HG02642 (cell line): Measurements from ENCODE around the gene ERICH4.
"Not testable (repeated sequence)": the region's sequence is repeated elsewhere in the genome, so short reads cannot be mapped to it uniquely, and the experiment has no call there.

Experiments
- ATAC-seq: cut with Tn5 transposase; IDR thresholded peaks from one replicate; pipeline ENCODE4 v1.9.1; 2021; ENCODE audit warnings: mild to moderate bottlenecking; ENCODE audit not compliant: unreplicated experiment, poor library complexity

The ERICH4 gene

DNA sequence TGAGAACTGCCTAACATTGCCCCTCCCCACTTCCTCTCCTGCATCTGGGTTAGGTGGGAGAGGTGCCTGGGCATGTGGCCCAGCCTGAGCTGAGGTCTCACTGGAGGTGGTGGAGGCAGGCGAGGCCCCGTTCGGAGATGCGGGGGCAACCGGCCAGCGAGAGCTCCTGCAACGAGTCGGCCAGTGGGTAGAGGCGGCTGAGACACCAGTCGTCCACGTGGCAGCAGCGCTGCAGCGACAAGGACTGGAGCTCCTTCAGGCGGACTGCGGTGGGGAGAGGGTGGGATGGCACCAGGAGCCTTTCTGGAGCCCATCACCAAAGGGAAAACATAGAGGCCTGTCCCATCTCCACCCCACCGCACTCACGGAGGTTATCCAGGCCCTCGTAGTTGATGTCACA, 9.8 kb upstream of the ERICH4 start:
- no peak for ATAC-seq

- no peak for ATAC-seq
Measured at GRCh38 chr19:41434450-41434849, 8.5 kb upstream of the ERICH4 start.

DNA sequence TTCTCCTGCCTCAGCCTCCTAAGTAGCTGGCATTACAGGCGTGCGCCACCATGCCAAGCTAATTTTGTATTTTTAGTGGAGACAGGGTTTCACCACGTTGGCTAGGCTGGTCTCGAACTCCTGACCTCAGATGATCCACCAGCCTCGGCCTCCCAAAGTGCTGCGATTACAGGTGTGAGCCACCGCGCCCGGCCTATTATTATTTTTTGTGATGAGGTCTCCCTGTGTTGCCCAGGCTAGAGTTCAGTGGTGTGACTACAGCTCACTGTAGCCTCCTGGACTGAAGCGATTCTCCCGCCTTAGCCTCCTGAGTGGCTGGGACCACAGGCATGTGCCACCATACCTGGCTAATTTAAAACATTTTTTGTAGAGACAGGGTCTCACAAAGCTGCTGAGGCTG, 7.6 kb upstream of the ERICH4 start:
- ATAC-seq, result not testable (repeated sequence)

- ATAC-seq, result no peak
Measured at GRCh38 chr19:41435936-41436673, 6.9 kb upstream of the ERICH4 start.

GRCh38 chr19:41436674-41436951, 6.3 kb upstream of the ERICH4 start:
- no peak for ATAC-seq

DNA sequence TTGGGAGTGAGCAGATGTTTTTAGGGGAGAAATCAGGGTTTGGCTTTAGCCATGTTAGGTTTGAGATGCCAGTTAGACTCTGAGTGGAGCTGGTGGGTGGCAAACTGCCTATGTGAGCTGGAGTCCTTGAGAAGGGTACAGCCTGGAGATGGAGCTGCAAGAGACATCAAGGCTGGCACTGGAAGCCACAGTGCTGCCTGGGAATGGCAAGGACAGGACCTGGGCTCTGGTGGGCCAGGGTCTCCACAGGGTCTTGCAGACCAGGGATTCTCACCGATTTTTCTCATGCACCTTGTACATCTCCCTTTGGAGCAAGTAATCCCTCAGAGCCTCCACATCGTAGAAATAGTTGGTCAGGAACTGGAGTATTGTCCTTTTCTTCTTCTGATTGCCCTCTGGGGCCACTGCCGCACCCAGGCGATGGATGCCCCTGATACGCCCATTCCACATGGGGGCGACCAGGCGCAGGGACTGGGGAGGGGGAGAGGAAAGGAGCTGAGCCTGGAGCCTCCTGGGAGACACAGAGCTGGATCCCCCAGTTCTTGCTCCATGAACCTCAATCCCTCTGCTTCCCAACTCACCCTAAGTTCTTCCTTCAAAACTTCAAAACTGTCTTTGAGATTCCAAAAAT, 4.9 kb upstream of the ERICH4 start:
- ATAC-seq, result no peak

DNA sequence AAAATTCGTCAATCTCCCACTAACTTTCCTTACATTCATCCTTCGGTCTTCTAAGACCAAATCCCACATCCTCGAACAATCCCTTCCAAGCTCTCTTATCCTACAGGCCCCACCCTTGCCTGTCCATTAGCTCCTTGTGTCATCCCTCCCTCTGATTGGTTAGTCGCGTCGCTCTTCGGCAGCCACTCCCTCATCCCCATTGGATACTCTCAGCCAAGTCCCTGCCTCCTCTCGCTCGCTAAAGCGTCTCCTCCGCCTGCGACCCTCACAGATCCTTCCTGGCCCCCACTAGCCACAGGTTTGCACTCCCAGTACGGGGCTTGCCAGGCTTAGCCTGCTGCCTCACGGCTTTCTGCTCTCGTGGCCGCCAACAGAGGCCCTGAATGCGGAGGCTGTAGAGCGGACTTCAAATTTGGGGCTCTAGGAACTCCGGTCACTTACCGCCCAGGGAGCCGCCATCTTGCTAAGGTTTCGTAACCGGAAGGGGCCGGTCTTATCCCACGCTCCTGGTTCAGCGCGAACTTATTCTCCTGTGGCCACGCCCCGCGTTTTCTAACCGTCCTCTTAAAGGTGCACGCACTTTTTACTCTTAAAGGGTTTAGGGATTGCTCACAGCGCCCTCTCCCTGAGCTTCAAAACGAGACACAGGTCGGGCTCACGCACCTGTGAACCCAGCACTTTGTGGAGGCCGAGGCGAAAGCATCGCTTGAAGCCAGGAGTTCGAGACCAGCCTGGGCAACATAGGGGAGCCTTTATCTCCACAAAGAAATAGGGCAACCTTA, 3.3 kb upstream of the ERICH4 start, which contains the start of gene DMAC2:
Gene DMAC2, minus strand, starts transcription at position 472 of the 782 bp plus-strand sequence. Its CDS starts 13 bp downstream, at position 459.
- ATAC-seq, result peak; percentile 87

- no peak for ATAC-seq
Measured at GRCh38 chr19:41441321-41441945, 1.5 kb upstream of the ERICH4 start.

- ATAC-seq, result no peak
Measured at GRCh38 chr19:41443813-41444455, 978 bp downstream of the ERICH4 start.

DNA sequence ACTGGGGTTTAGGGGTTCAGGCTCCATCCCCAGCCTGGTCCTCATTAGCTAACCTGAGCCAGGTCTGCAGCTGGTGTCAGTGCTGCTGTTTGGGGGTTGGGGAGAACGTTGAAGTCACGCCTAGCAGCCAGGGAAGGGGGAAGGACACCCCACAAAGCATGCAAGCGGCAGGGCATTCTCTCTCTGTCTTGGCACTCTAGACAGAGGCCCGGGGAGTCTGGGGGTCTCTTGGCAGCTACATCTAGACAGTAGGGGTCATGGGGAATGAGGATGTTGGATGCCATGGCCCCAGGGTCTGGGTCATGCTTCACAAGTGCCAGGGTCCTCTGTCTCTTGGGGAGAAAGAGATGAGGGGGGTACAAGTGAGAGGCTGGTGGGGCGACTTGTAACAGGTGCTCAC, 2.6 kb downstream of the ERICH4 start:
- ATAC-seq, result no peak

- ATAC-seq, result no peak
Measured at GRCh38 chr19:41447732-41448332, 4.9 kb downstream of the ERICH4 start.

DNA sequence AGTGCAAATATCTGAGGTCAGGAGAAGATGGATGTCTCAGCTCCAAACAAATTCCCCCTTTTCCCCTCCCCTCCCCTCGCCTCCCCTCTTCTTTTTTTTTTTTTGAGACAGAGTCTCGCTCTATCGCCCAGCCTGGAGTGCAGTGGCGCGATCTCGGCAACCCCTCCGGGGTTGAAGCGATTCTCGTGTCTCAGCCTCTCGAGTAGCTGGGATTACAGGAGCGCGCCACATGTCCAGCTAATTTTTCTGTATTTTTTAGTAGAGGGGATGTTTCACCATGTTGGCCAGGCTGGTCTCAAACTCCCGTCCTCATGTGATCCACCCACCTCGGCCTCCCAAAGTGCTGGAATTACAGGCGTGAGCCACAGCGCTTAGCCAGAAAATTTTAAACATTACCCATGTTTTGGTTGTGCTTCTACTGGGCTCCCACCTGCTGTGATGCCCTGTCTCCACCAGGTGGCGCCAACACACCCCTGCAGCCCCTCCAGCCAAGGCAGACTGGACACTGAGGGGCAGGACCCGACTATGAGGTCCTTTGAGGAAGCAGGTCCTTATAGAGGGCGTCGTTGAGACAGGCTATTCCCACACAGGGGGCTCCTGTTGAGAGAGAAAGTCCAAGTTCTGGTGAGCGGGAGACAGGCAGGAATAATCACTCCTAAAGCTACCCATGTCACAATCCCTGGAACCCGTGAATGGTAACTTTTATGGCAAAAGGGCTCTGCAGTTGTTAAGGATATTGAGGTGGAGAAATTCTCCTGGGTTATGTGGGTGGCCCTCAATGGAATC, 6.3 kb downstream of the ERICH4 start:
- no peak for ATAC-seq

- ATAC-seq, result no peak
Measured at GRCh38 chr19:41449865-41450178, 6.9 kb downstream of the ERICH4 start.

DNA sequence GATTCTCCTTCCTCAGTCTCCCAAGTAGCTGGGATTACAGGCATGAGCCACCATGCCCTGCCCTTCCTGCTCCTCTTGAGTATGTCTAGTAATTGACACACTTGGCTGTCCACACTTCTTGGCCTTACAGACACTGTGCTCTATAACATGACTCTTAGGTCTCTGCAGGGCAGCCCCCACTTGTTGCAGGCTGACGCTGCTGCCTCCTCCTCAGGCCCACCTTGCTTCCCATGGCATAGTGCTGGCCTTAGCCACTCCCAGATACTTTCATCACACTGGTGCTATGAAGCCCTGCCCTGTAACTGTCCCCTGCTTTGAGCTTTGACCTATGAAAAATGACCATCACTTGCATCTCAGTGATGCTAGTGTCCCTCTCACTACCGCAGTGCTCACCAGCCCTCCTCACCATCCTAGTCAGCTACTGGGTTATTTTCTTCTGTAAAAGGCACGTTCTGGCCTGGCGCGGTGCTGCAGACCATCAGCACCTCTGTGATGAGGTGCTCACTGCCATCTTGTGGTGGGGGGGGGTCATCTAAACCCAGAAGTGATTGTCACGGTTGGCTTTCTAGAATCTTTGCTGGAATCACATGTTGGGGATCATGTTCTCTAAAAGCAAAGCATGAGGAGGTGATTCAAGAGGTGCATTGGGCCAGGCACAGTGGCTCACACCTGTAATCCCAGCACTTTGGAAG, 9.8 kb downstream of the ERICH4 start:
- ATAC-seq, result no peak

DNA sequence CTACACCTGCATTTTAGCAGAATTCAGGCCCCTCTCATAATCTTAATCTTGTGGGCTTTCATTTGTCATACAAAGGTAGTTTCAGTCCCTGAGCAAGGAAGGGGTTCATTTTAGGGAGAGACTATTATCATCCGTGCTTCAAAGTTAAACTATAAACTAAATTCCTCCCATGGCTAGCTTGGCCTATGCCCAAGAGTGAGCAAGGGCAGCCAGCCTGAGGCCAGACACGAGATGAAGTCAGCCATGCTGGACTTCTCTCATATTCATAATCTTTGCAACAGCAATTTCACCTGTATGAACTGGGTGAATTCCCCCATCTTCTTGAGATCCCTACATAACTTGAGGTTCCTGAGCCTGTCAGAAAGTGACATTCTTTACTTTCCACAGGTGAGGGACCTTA, 13.0 kb downstream of the ERICH4 start:
- no peak for ATAC-seq

GRCh38 chr19:41456342-41456918, 13.5 kb downstream of the ERICH4 start:
- ATAC-seq, result no peak

- peak; percentile 63 for ATAC-seq
Measured at GRCh38 chr19:41457241-41457640, 14.3 kb downstream of the ERICH4 start.

DNA sequence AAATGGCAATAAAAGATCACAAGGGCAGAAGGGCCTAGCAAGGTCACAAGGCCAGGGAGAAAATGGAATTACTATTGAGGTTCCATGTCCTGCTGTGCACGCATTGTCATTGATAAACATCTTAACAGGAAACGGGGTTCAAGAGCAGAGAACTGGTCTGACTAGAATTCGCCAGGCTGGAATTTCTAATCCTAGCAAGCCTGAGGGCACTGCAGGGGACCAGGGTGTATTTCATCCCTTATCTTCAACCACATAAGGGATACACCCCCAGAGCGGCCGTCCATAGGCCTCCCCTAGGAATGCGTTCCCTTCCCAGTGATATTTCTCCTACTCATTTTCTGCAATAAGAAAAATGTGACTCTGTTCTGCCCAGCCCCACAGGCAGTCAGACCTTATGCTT, 19.5 kb downstream of the ERICH4 start:
- no peak for ATAC-seq
